Uterus (tissue), 2 donors: ENCODE results near the gene JUP.

Source experiments
- POLR2A ChIP-seq, 2 donors: fragments of 450-650 bp; IDR thresholded peaks; one replicate each; pipeline ENCODE4 v1.6.1; 2016; ENCODE audit warnings: antibody characterized with exemption in 2 of 2, mild to moderate bottlenecking in 1 of 2, moderate library complexity in 1 of 2
- TF ChIP-seq, protein P1 (sequence below), 4 experiments: fragments of 200-600 bp in 2 of 4; fragments of 450-650 bp in 2 of 4; sonication (generic) in 2 of 4; IDR thresholded peaks; one replicate each; pipeline ENCODE4 v1.5.1; 2016 to 2019; ENCODE audit warnings: antibody characterized with exemption in 4 of 4, mild to moderate bottlenecking in 2 of 4, moderate library complexity in 1 of 4

DNA sequence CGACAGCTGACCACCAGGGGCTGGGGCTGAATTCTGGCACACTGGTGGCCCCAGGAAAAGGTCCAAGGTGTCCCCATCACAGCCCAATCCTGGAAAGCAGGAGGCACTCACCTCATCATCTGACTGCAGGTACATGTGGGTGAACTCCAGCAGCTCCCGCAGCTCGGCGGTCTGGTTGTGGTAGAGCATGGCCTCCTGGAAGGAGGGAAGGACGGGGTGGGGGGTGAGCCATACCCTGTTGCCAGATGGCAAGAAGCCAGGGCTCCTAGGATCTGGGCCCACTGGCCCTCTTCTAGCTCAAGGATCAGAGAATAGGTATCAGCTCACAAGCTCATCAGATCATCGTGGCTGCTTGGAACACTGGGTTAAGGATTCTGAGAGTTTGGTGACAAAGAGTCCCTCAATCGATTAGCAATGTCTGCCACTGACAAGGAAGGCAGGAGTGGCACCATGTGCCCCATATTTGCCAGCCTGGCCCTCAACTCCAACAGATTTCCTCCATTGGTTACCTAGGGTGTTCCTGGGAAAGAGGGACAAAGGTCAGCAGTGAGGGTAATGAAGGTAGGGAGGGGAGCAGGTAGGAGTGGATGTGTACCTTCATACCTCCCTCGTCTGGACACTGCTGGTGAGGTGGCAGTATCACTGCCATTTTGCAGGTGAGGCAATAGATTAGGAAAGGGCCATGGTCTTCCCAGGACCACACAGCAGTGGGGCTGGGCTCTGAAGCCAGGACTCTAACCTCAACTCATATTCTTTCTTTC, 20.4 kb upstream of the JUP start:
- no peak for TF ChIP-seq POLR2A (IDR thresholded peaks at IDR 0.05)
- TF ChIP-seq, protein P1, sequence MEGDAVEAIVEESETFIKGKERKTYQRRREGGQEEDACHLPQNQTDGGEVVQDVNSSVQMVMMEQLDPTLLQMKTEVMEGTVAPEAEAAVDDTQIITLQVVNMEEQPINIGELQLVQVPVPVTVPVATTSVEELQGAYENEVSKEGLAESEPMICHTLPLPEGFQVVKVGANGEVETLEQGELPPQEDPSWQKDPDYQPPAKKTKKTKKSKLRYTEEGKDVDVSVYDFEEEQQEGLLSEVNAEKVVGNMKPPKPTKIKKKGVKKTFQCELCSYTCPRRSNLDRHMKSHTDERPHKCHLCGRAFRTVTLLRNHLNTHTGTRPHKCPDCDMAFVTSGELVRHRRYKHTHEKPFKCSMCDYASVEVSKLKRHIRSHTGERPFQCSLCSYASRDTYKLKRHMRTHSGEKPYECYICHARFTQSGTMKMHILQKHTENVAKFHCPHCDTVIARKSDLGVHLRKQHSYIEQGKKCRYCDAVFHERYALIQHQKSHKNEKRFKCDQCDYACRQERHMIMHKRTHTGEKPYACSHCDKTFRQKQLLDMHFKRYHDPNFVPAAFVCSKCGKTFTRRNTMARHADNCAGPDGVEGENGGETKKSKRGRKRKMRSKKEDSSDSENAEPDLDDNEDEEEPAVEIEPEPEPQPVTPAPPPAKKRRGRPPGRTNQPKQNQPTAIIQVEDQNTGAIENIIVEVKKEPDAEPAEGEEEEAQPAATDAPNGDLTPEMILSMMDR (IDR thresholded peaks at IDR 0.05): no peak
